ENCODE measurements around the gene TWNK. TPM values are rescaled to one million over a fixed set of nuclear protein-coding genes. Genes with fewer than 3 reads are reported as not detected.
A peak's percentile ranks its signal among the peaks of the same experiment; 100 is the strongest.

Gene TWNK
- total and polyA plus RNA-seq, 8 donors, result 2.3 to 30.8 (median 4.8) TPM; not detected in 1

DNA sequence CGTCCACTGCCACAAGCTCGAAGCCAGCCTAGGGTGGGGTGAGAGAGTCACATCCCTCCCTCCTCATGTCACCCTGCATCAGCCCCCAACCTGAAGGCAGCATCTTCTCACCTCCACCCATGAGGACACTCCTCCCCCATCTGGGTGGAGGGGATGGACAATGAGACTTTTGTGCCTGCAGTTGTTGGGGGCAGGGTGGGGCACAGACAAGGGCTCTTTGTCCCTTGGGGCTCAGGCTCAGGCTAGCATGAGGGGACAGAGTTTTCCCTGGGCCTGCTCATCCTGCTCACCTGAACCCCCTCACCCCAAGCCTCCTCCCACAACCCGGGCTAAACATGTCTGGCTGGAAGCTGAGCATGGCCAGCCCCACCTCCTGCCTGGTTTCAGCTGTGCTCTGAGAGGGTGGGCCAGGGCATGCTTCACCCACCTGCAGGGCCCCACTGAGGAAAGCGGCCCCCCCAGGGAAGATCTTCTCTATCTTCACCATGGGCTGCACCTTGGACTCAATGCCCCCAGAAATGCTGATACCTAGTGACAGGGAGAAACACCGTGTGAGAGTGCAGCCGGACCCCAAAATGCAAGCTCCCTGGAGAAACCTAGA is 21.6 kb downstream of the TWNK start:
- no peak overlapping the region for H3K4me3 ChIP-seq
- no peak for TF ChIP-seq POLR2AphosphoS5 (IDR thresholded peaks at IDR 0.05)
- TF ChIP-seq EP300 (IDR thresholded peaks at IDR 0.05), result no peak
- TF ChIP-seq POLR2A (IDR thresholded peaks at IDR 0.05), result no peak
- TF ChIP-seq, protein P1, sequence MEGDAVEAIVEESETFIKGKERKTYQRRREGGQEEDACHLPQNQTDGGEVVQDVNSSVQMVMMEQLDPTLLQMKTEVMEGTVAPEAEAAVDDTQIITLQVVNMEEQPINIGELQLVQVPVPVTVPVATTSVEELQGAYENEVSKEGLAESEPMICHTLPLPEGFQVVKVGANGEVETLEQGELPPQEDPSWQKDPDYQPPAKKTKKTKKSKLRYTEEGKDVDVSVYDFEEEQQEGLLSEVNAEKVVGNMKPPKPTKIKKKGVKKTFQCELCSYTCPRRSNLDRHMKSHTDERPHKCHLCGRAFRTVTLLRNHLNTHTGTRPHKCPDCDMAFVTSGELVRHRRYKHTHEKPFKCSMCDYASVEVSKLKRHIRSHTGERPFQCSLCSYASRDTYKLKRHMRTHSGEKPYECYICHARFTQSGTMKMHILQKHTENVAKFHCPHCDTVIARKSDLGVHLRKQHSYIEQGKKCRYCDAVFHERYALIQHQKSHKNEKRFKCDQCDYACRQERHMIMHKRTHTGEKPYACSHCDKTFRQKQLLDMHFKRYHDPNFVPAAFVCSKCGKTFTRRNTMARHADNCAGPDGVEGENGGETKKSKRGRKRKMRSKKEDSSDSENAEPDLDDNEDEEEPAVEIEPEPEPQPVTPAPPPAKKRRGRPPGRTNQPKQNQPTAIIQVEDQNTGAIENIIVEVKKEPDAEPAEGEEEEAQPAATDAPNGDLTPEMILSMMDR (IDR thresholded peaks at IDR 0.05), result no peak
- DNase-seq, result peak in 1 of 2 donors; percentile 44
- H3K36me3 ChIP-seq, result peaks cover 27 to 36% (median 35%) of the 10 kb centered on the region in 4 donors
- H3K9me3 ChIP-seq, result no peaks in the 10 kb centered on the region
- intact Hi-C loops (cut with DNase I; ENCODE audit: low total_unique reads), result no loop called here
- H3K4me1 ChIP-seq, result peaks cover 30 to 63% (median 54%) of the 10 kb centered on the region in 4 donors
- 66 to 93% (median 76%) methylated on average over 3 to 6 of the region's 6 CpGs for WGBS, 5 donors
- peak overlapping the region in 3 of 5 donors; percentile 46 to 68 (median 47) for H3K27ac ChIP-seq
- no peaks in the 10 kb centered on the region for H3K27me3 ChIP-seq

DNA sequence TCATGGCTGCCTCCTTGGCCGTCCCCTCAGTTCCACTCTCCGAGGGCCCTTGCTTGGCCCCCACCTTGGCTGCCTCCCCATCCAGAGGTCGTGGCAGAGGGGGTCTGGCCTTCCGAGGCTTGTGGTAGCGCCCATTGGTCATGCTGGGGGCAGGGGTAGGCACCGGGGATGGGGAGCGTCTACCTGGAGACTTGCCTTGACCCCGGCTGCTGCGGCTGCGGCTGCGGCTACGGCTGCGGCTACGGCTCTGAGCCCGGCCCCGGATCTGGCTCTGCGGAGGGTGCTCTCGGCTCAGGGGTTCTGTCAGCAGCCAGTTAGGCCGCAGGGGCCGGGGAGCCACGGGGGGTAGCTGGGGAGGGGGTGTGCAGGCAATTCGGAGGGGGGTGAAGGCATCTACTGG is 23.0 kb downstream of the TWNK start:
- DNase-seq, result no peak
- Histone ChIP-seq H3K27ac (no peak overlapping the region), H3K36me3 (peaks cover 21 to 22% (median 22%) of the 10 kb centered on the region in 4 donors), H3K9me3 (no peaks in the 10 kb centered on the region), H3K4me3 (no peak overlapping the region), H3K27me3 (peaks cover 0 to under 1% (median 0%) of the 10 kb centered on the region in 3 donors), H3K4me1 (peaks cover 30 to 63% (median 55%) of the 10 kb centered on the region in 4 donors)
- intact Hi-C loops (cut with DNase I; ENCODE audit: low total_unique reads), result no loop called here
- WGBS, 5 donors, result 95 to 97% (median 96%) methylated on average over 16 to 22 of the region's 22 CpGs
- TF ChIP-seq EP300 (IDR thresholded peaks at IDR 0.05) (no peak), POLR2A (IDR thresholded peaks at IDR 0.05) (no peak), POLR2AphosphoS5 (IDR thresholded peaks at IDR 0.05) (no peak)
- TF ChIP-seq, protein P1 (IDR thresholded peaks at IDR 0.05), result no peak

DNA sequence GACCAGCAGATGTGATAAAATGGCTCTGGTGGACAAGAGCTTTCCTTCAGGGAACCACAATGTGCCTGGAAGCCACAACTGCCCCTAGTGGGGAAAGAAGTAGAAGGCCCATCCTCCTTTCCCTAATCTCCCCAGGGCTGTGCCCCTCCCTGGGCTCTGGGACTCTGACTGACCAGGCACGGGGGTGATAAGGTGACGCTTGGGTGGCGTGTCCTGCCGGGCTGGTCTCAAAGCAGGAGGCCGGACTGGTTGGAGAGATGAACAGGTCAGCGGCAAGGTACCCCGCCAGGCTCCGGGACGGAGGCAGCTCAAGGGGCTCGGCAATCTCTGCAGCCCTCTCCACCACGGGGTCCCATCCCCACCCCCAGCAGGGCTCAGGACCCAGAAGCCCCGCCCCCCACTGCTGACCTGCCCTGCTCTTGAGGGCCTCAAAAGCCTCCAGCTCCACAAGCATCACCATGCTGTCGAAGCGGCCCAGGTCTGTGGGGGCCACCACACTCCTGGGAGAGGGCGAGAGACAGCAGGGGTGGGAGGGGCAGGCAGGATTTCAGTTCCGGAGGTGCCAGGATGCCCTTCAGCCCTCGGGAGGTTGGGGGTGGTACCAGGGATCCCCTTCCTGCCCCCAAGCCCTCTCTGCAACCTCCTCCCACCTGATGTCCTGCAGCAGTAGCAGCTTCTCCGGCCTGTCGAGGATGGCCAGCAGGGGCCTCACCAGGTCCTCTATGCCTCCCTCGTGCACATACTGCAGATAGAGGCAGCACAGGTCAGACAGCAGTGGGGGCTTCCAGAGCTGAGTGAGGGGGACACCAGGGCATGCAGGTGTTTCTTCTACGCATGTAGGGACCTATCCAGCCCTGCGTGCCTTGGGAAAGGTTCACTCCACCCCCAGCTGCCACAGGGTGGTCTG is 24.4 kb downstream of the TWNK start:
- intact Hi-C loops (cut with DNase I; ENCODE audit: low total_unique reads), result no loop called here
- WGBS, 5 donors, result 37 to 58% (median 40%) methylated on average over 9 to 22 of the region's 22 CpGs

More for the DNA sequence above, 24.4 kb downstream of the TWNK start:
- Histone ChIP-seq H3K4me3 (no peak overlapping the region), H3K27me3 (peaks cover 0 to 14% (median 0%) of the 10 kb centered on the region in 3 donors), H3K27ac (peak overlapping the region; percentile 8 to 71 (median 13)), H3K4me1 (peaks cover 30 to 61% (median 51%) of the 10 kb centered on the region in 4 donors), H3K36me3 (peaks cover 7 to 8% (median 7%) of the 10 kb centered on the region in 4 donors), H3K9me3 (no peaks in the 10 kb centered on the region)
- DNase-seq, result peak; percentile 59 to 66
- TF ChIP-seq, protein P1 (IDR thresholded peaks at IDR 0.05), result peak in 3 of 7 experiments; percentile 27 to 37 (median 30)
- TF ChIP-seq EP300 (IDR thresholded peaks at IDR 0.05), result no peak
- no peak for TF ChIP-seq POLR2A (IDR thresholded peaks at IDR 0.05)
- TF ChIP-seq POLR2AphosphoS5 (IDR thresholded peaks at IDR 0.05), result peak in 1 of 3 donors; percentile 50

All from stomach (tissue), 9 donors.